HL-60 (cell line): ENCODE results near the gene LIN7A.

Experiments used
- POLR2AphosphoS5 ChIP-seq: IDR thresholded peaks from 2 replicates; pipeline ENCODE4 v1.6.1; 2012; ENCODE audit warnings: low read depth
- TF ChIP-seq, protein P1 (sequence below): IDR thresholded peaks from one replicate; pipeline ENCODE4 v1.5.1; 2011; ENCODE audit warnings: low read length, control low read depth, inconsistent platforms; ENCODE audit not compliant: insufficient read depth

DNA sequence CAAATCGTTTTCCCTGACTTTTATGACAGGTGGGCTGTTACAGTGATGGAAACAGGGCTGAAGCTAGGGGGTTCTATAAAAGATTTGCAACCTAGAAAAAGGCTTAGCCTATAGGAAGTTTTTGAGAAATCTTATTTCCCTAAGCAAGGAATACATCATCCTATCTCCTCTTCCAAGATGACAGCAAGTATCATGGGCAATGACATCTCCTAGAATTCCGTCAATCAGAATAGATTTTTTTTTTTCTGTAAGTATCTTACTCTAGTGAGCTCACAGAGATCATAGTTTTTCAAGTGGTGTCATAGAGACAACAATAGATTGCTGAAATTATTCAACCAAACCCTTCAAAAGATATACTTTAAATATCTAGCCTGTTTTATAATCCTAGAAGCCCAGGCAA lies 112.2 kb downstream of the LIN7A start:
- TF ChIP-seq, protein P1, sequence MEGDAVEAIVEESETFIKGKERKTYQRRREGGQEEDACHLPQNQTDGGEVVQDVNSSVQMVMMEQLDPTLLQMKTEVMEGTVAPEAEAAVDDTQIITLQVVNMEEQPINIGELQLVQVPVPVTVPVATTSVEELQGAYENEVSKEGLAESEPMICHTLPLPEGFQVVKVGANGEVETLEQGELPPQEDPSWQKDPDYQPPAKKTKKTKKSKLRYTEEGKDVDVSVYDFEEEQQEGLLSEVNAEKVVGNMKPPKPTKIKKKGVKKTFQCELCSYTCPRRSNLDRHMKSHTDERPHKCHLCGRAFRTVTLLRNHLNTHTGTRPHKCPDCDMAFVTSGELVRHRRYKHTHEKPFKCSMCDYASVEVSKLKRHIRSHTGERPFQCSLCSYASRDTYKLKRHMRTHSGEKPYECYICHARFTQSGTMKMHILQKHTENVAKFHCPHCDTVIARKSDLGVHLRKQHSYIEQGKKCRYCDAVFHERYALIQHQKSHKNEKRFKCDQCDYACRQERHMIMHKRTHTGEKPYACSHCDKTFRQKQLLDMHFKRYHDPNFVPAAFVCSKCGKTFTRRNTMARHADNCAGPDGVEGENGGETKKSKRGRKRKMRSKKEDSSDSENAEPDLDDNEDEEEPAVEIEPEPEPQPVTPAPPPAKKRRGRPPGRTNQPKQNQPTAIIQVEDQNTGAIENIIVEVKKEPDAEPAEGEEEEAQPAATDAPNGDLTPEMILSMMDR: no peak
- no peak for TF ChIP-seq POLR2AphosphoS5
